ENCODE measurements around the gene NUMB.

- TF ChIP-seq, protein P1, sequence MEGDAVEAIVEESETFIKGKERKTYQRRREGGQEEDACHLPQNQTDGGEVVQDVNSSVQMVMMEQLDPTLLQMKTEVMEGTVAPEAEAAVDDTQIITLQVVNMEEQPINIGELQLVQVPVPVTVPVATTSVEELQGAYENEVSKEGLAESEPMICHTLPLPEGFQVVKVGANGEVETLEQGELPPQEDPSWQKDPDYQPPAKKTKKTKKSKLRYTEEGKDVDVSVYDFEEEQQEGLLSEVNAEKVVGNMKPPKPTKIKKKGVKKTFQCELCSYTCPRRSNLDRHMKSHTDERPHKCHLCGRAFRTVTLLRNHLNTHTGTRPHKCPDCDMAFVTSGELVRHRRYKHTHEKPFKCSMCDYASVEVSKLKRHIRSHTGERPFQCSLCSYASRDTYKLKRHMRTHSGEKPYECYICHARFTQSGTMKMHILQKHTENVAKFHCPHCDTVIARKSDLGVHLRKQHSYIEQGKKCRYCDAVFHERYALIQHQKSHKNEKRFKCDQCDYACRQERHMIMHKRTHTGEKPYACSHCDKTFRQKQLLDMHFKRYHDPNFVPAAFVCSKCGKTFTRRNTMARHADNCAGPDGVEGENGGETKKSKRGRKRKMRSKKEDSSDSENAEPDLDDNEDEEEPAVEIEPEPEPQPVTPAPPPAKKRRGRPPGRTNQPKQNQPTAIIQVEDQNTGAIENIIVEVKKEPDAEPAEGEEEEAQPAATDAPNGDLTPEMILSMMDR (IDR thresholded peaks at IDR 0.05): no peak
- TF ChIP-seq POLR2A (IDR thresholded peaks at IDR 0.05): no peak
- no peak for TF ChIP-seq EP300 (IDR thresholded peaks at IDR 0.05)
Measured at GRCh38 chr14:73258845-73259611, 199.3 kb downstream of the NUMB start.
